A549 (cell line): ENCODE results near the gene SDE2. TPM values are rescaled to one million over a fixed set of nuclear protein-coding genes. Genes with fewer than 3 reads are reported as not detected.

ENCODE experiments used
- ATAC-seq, 2 experiments: fragments of 200-7000 bp in 1 of 2; fragments of >200 bp in 1 of 2; cut with Nextera tagmentation in 1 of 2; cut with Tn5 transposase in 1 of 2; 3 replicates each; pipeline versions ENCODE4 v1.8.0 to v1.9.1; 2018 to 2020; ENCODE audit warnings: mild to moderate bottlenecking in 1 of 2, moderate library complexity in 1 of 2
- CTCF ChIA-PET: fragments of 300-600 bp; sonication (Branson Sonifier 250); formaldehyde crosslinking; extraction: SDS; loops from one replicate; lab custom pipeline; 2021; ENCODE audit warnings: antibody characterized with exemption, inconsistent platforms; lab: Yijun Ruan, JAX
- POLR2A ChIA-PET: fragments of 350-600 bp; formaldehyde crosslinking; extraction: SDS; loops from one replicate; lab custom pipeline; 2021; ENCODE audit warnings: antibody characterized with exemption, inconsistent platforms; lab: Yijun Ruan, JAX
- DNase-seq, 2 experiments: peaks; one replicate each; pipeline versions ENCODE4 v3.0.0 to v3.0.0-alpha.2; 2011 to 2016; ENCODE audit warnings: low read depth in 1 of 2, low spot score in 1 of 2
- FAIRE-seq: peaks from 2 replicates; lab custom pipeline; 2011; peaks lifted over from hg19 to GRCh38; lab: Jason Lieb, UNC
- H3K27ac ChIP-seq, 2 experiments: fragments of >200 bp; sonication (Bioruptor Twin); formaldehyde crosslinking; 3 replicates each; pipeline ENCODE4 v1.5.1; 2016 to 2017
- H3K4me1 ChIP-seq: fragments of >200 bp; sonication (Bioruptor Twin); formaldehyde crosslinking; 3 replicates; pipeline ENCODE4 v1.6.1; 2016
- H3K4me2 ChIP-seq: fragments of >200 bp; sonication (Bioruptor Twin); formaldehyde crosslinking; 3 replicates; pipeline ENCODE4 v1.6.1; 2016
- H3K4me3 ChIP-seq: fragments of >200 bp; sonication (Bioruptor Twin); formaldehyde crosslinking; 3 replicates; pipeline ENCODE4 v1.5.1; 2016
- H3K9me3 ChIP-seq: fragments of >200 bp; sonication (Bioruptor Twin); formaldehyde crosslinking; 3 replicates; pipeline ENCODE4 v1.6.1; 2016
- ATOH8 ChIP-seq: fragments of 250-450 bp; sonication (Bioruptor Pico); IDR thresholded peaks from 2 replicates; pipeline ENCODE4 v1.5.0; 2020; ENCODE audit warnings: low read depth, mild to moderate bottlenecking, moderate library complexity
- CBX8 ChIP-seq: fragments of 200-600 bp; sonication (generic); IDR thresholded peaks from 2 replicates; pipeline ENCODE4 v1.6.1; 2016
- CEBPB ChIP-seq, 2 experiments: fragments of >200 bp in 1 of 2; sonication (Bioruptor Twin) in 1 of 2; formaldehyde crosslinking in 1 of 2; IDR thresholded peaks; 2 replicates each; pipeline ENCODE4 v1.6.1; 2012 to 2016
- CHD4 ChIP-seq: fragments of 200-600 bp; sonication (generic); IDR thresholded peaks from 2 replicates; pipeline ENCODE4 v1.6.1; 2016; ENCODE audit warnings: antibody characterized with exemption, mild to moderate bottlenecking, borderline replicate concordance
- E2F6 ChIP-seq: IDR thresholded peaks from 2 replicates; pipeline ENCODE4 v1.6.1; 2012; ENCODE audit warnings: low read depth, borderline replicate concordance
- FOSL2 ChIP-seq, 2 experiments: fragments of 450-650 bp in 1 of 2; fragments of >200 bp in 1 of 2; sonication (Bioruptor Twin) in 1 of 2; formaldehyde crosslinking; IDR thresholded peaks; 2 replicates each; pipeline versions ENCODE4 v1.5.0 to v1.6.1; 2016 to 2020; ENCODE audit warnings: mild to moderate bottlenecking in 1 of 2, moderate library complexity in 1 of 2
- GATA3 ChIP-seq: IDR thresholded peaks from 2 replicates; pipeline ENCODE4 v1.6.1; 2012; ENCODE audit warnings: borderline replicate concordance
- HES2 ChIP-seq: fragments of >200 bp; sonication (Bioruptor Twin); formaldehyde crosslinking; IDR thresholded peaks from 2 replicates; pipeline ENCODE4 v1.6.1; 2016
- HEYL ChIP-seq: fragments of 250-450 bp; sonication (Bioruptor Pico); IDR thresholded peaks from 2 replicates; pipeline ENCODE4 v1.8.0; 2021; ENCODE audit warnings: mild to moderate bottlenecking, moderate library complexity
- HMGXB4 ChIP-seq: fragments of 250-450 bp; sonication (Bioruptor Pico); IDR thresholded peaks from 2 replicates; pipeline ENCODE4 v1.5.0; 2021; ENCODE audit warnings: mild to moderate bottlenecking, moderate library complexity, borderline replicate concordance
- HOXA7 ChIP-seq: fragments of 250-450 bp; sonication (Bioruptor Pico); IDR thresholded peaks from 2 replicates; pipeline ENCODE4 v1.5.0; 2020; ENCODE audit warnings: mild to moderate bottlenecking, moderate library complexity
- HOXB13 ChIP-seq: fragments of 250-450 bp; sonication (Bioruptor Pico); IDR thresholded peaks from 2 replicates; pipeline ENCODE4 v1.5.0; 2020; ENCODE audit warnings: low read depth, mild to moderate bottlenecking, moderate library complexity
- JUN ChIP-seq, 2 experiments: fragments of >200 bp; sonication (Bioruptor Twin); formaldehyde crosslinking; IDR thresholded peaks; 2 replicates in 1 of 2; 3 replicates in 1 of 2; pipeline ENCODE4 v1.6.1; 2016 to 2017
- JUNB ChIP-seq: fragments of >200 bp; sonication (Bioruptor Twin); formaldehyde crosslinking; IDR thresholded peaks from 2 replicates; pipeline ENCODE4 v1.6.1; 2016
- KDM5A ChIP-seq: fragments of 200-600 bp; sonication (generic); IDR thresholded peaks from 2 replicates; pipeline ENCODE4 v1.6.1; 2016; ENCODE audit warnings: antibody characterized with exemption, mild to moderate bottlenecking
- MAFK ChIP-seq: fragments of 450-650 bp; IDR thresholded peaks from 2 replicates; pipeline ENCODE4 v1.6.1; 2014; ENCODE audit not compliant: partially characterized antibody
- NFE2L2 ChIP-seq: fragments of 150-350 bp; conservative IDR thresholded peaks from 2 replicates; pipeline ENCODE4 v1.6.1; 2014; ENCODE audit warnings: low read length
- PHF8 ChIP-seq: fragments of 200-600 bp; sonication (generic); IDR thresholded peaks from 2 replicates; pipeline ENCODE4 v1.6.1; 2016; ENCODE audit warnings: low read depth, mild to moderate bottlenecking, antibody characterized with exemption, moderate library complexity, borderline replicate concordance
- POLR2A ChIP-seq: IDR thresholded peaks from 2 replicates; pipeline ENCODE4 v1.6.1; 2012; ENCODE audit warnings: mild to moderate bottlenecking, low read length
- POLR2AphosphoS2 ChIP-seq: conservative IDR thresholded peaks from 2 replicates; pipeline ENCODE4 v1.6.1; 2012; ENCODE audit warnings: low read length, improper control_type of control experiment, inconsistent platforms
- RAD21 ChIP-seq, 2 experiments: fragments of >200 bp in 1 of 2; sonication (Bioruptor Twin) in 1 of 2; formaldehyde crosslinking in 1 of 2; IDR thresholded peaks in 1 of 2; conservative IDR thresholded peaks in 1 of 2; 2 replicates in 1 of 2; 3 replicates in 1 of 2; pipeline ENCODE4 v1.6.1; 2012 to 2018; ENCODE audit warnings: inconsistent platforms in 1 of 2
- REST ChIP-seq: fragments of 200-600 bp; sonication (generic); IDR thresholded peaks from 2 replicates; pipeline ENCODE4 v1.6.1; 2016; ENCODE audit warnings: antibody characterized with exemption, mild to moderate bottlenecking, moderate library complexity
- RNF2 ChIP-seq: fragments of 200-600 bp; sonication (generic); IDR thresholded peaks from 2 replicates; pipeline ENCODE4 v1.6.1; 2016; ENCODE audit warnings: low read depth, mild to moderate bottlenecking, antibody characterized with exemption, moderate library complexity, borderline replicate concordance
- TP53 ChIP-seq: fragments of 250-450 bp; sonication (Bioruptor Pico); IDR thresholded peaks from 2 replicates; pipeline ENCODE4 v1.5.0; 2021; ENCODE audit warnings: mild to moderate bottlenecking, moderate library complexity
- ZC3H11A ChIP-seq: fragments of 450-650 bp; IDR thresholded peaks from 2 replicates; pipeline ENCODE4 v1.6.1; 2014; ENCODE audit warnings: antibody characterized with exemption, mild to moderate bottlenecking
- ZFP36 ChIP-seq: fragments of 450-650 bp; IDR thresholded peaks from 2 replicates; pipeline ENCODE4 v1.6.1; 2014; ENCODE audit warnings: borderline replicate concordance; ENCODE audit not compliant: partially characterized antibody
- WGBS: methylation state at CpG from one replicate; pipeline ENCODE4 v1.1.6; 2017; ENCODE audit errors: missing lambda C conversion rate; 5-methylcytosine and 5-hydroxymethylcytosine counted together
- polyA plus RNA-seq, 4 experiments: library from polyadenylated mRNA; depleted of rRNA in 3 of 4; stranded (reverse); fragments of >200 nt; fragmentation: RNase III in 1 of 4; extraction: RNeasy Plus Mini Kit Qiagen cat#74134 plus additional on column Dnase treatment in 1 of 4; gene quantifications; 2 replicates in 3 of 4; 3 replicates in 1 of 4; pipeline ENCODE4 v1.2.3, GENCODE V29; 2011 to 2017

The SDE2 gene
- polyA plus RNA-seq, 2 of the 4 experiments (the other 2 are of a cell fraction), result 9.2 to 24.8 TPM

- ChIA-PET POLR2A (no interaction called here), CTCF (interaction anchor here (0.6 to 1.5 kb wide), 6 partner anchors 8 to 480 kb away, joined by 3 to 6 read pairs (median 4); no protein-coding TSS in a partner anchor)
- Histone ChIP-seq H3K4me1 (no peaks in the 10 kb centered on the region), H3K4me3 (no peak overlapping the region), H3K9me3 (no peaks in the 10 kb centered on the region), H3K4me2 (no peak overlapping the region), H3K27ac (no peak overlapping the region)
- TF ChIP-seq CEBPB (IDR thresholded peaks at IDR 0.05), result no peak
- no peak; a peak in 1 of 6 replicates for ATAC-seq
- WGBS, result 26% methylated on average over 1 of the region's 1 CpG
- no peak for FAIRE-seq
- no peak for DNase-seq
These were observed 44.4 kb downstream of the SDE2 start for GRCh38 chr1:225954753-225955152.

- H3K4me1 ChIP-seq, result no peaks in the 10 kb centered on the region
- TF ChIP-seq E2F6 (no peak), POLR2AphosphoS2 (no peak), CHD4 (no peak), KDM5A (no peak), ATOH8 (CRISPR knock-in tag) (no peak), MAFK (no peak), FOSL2 (IDR thresholded peaks at IDR 0.05) (no peak), FOSL2 (CRISPR knock-in tag; IDR thresholded peaks at IDR 0.05) (no peak), JUNB (no peak), PHF8 (no peak), ZFP36 (no peak), TP53 (CRISPR knock-in tag) (no peak), POLR2A (no peak), HOXB13 (CRISPR knock-in tag) (no peak)
- H3K4me3 ChIP-seq, result no peak overlapping the region
- 59% methylated on average over 4 of the region's 4 CpGs for WGBS
- ChIA-PET CTCF (interaction anchor here (0.7 kb wide), 1 partner anchor 90 kb away, joined by 3 read pairs; no protein-coding TSS in a partner anchor), POLR2A (no interaction called here)
- DNase-seq (no peak), FAIRE-seq (no peak), ATAC-seq (no peak)
- H3K4me2 ChIP-seq, result no peak overlapping the region
- H3K27ac ChIP-seq, result no peak overlapping the region
- no peaks in the 10 kb centered on the region for H3K9me3 ChIP-seq
These were observed 45.8 kb downstream of the SDE2 start for GRCh38 chr1:225953315-225953714.

- H3K4me1 ChIP-seq, result no peaks in the 10 kb centered on the region
- FAIRE-seq (no peak), DNase-seq (no peak), ATAC-seq (peak; percentile 46 to 60; a peak in 2 of 6 replicates)
- no peak overlapping the region for H3K4me3 ChIP-seq
- WGBS, result 74% methylated on average over 9 of the region's 9 CpGs
- TF ChIP-seq CBX8 (no peak), RAD21 (conservative IDR thresholded peaks at IDR 0.05 in 1 of 2, IDR thresholded peaks at IDR 0.05 in 1 of 2) (no peak), HOXA7 (no peak), RNF2 (no peak), HEYL (no peak), JUN (IDR thresholded peaks at IDR 0.05) (no peak), GATA3 (no peak), POLR2AphosphoS2 (no peak), ZC3H11A (no peak), JUNB (no peak), REST (no peak), HES2 (no peak), HMGXB4 (CRISPR knock-in tag) (no peak), NFE2L2 (no peak)
- no peaks in the 10 kb centered on the region for H3K9me3 ChIP-seq
- H3K27ac ChIP-seq, result no peak overlapping the region
- no peak overlapping the region for H3K4me2 ChIP-seq
- POLR2A ChIA-PET, result interaction anchor here (1.5 kb wide), 1 partner anchor 27 kb away, joined by 5 read pairs; the partner anchor contains the start of gene PYCR2
- CTCF ChIA-PET, result interaction anchor here (0.6 to 4.1 kb wide), 4 partner anchors 11 to 475 kb away, joined by 3 to 26 read pairs (median 3); no protein-coding TSS in a partner anchor
These were observed 48.1 kb downstream of the SDE2 start for GRCh38 chr1:225950905-225951497.
